Measurements from ENCODE around the gene CAND1.

GRCh38 chr12:67288561-67288960, 19.4 kb downstream of the CAND1 start:
- no peak for TF ChIP-seq CTCF (IDR thresholded peaks at IDR 0.05 in 2 of 3, conservative IDR thresholded peaks at IDR 0.05 in 1 of 3; ENCODE audit: borderline replicate concordance in 1 of 3, insufficient read depth in 1 of 3, low read depth in 2 of 3, low read length in 2 of 3)
- no peak for TF ChIP-seq POLR2AphosphoS5 (IDR thresholded peaks at IDR 0.05; ENCODE audit: low read depth, low read length)
- no peak for TF ChIP-seq MAX (IDR thresholded peaks at IDR 0.05)
- TF ChIP-seq EZH2phosphoT487 (IDR thresholded peaks at IDR 0.05; ENCODE audit: borderline replicate concordance), result no peak
- TF ChIP-seq POLR2A (IDR thresholded peaks at IDR 0.05; ENCODE audit: borderline replicate concordance, extremely low read depth, insufficient read depth, insufficient read length), result no peak
- TF ChIP-seq EZH2 (IDR thresholded peaks at IDR 0.05), result no peak
- TF ChIP-seq ZNF274 (IDR thresholded peaks at IDR 0.05; ENCODE audit: low read depth, low read length), result no peak
- TF ChIP-seq REST (IDR thresholded peaks at IDR 0.05; ENCODE audit: low read depth), result no peak
- no peak for TF ChIP-seq JUND (IDR thresholded peaks at IDR 0.05)
- TF ChIP-seq TCF7L2 (IDR thresholded peaks at IDR 0.05; ENCODE audit: borderline replicate concordance, extremely low read depth, insufficient read depth, insufficient read length), result no peak
- TF ChIP-seq SIN3A (IDR thresholded peaks at IDR 0.05; ENCODE audit: low read depth), result no peak
- TF ChIP-seq RAD21 (IDR thresholded peaks at IDR 0.05; ENCODE audit: low read depth), result no peak
